A673 (cell line): ENCODE data around the gene NPLOC4. TPM values are rescaled to one million over a fixed set of nuclear protein-coding genes. Genes with fewer than 3 reads are reported as not detected.
A peak's percentile ranks its signal among the peaks of the same experiment; 100 is the strongest.

Experiments used
- BruUV-seq: library from RNA; stranded (reverse); fragments of 400-500 nt; replicated peaks from 2 replicates; lab custom pipeline; 2021; lab: Mats Ljungman, UMichigan
- CTCF ChIA-PET: fragments of 300-600 bp; sonication (Branson Sonifier 250); formaldehyde crosslinking; loops from one replicate; lab custom pipeline; 2022; ENCODE audit warnings: antibody characterized with exemption; lab: Charles Lee
- POLR2A ChIA-PET: fragments of 300-600 bp; sonication (Branson Sonifier 250); formaldehyde crosslinking; loops from one replicate; lab custom pipeline; 2022; ENCODE audit warnings: antibody characterized with exemption; ENCODE audit not compliant: low non-redundant PET; lab: Charles Lee
- DNase-seq: peaks from one replicate; pipeline ENCODE4 v3.0.0-alpha.2; 2015; ENCODE audit warnings: low spot score
- H3K27ac ChIP-seq: fragments of 200-600 bp; sonication (generic); 2 replicates; pipeline ENCODE4 v1.5.1; 2016; ENCODE audit warnings: mixed run types, low read depth, mild to moderate bottlenecking, mixed read lengths, antibody characterized with exemption, low read length; ENCODE audit not compliant: poor library complexity, severe bottlenecking
- H3K27me3 ChIP-seq: fragments of 200-600 bp; sonication (generic); replicated peaks from 2 replicates; pipeline ENCODE4 v1.6.1; 2017; ENCODE audit warnings: mixed run types, low read depth, mild to moderate bottlenecking, mixed read lengths, antibody characterized with exemption, low read length; ENCODE audit not compliant: insufficient read depth, poor library complexity
- H3K36me3 ChIP-seq: fragments of 200-600 bp; sonication (generic); 2 replicates; pipeline ENCODE4 v1.6.1; 2016; ENCODE audit warnings: mixed run types, mild to moderate bottlenecking, mixed read lengths, antibody characterized with exemption, low read length; ENCODE audit not compliant: insufficient read depth, poor library complexity, severe bottlenecking
- H3K4me1 ChIP-seq: fragments of 200-600 bp; sonication (generic); 2 replicates; pipeline ENCODE4 v1.6.1; 2017; ENCODE audit warnings: mixed run types, mild to moderate bottlenecking, mixed read lengths, antibody characterized with exemption, low read length; ENCODE audit not compliant: insufficient read depth, poor library complexity, severe bottlenecking
- H3K4me3 ChIP-seq: fragments of 200-600 bp; sonication (generic); 2 replicates; pipeline ENCODE4 v1.5.1; 2016; ENCODE audit warnings: low read depth, mixed run types, mild to moderate bottlenecking, mixed read lengths, low read length; ENCODE audit not compliant: poor library complexity, severe bottlenecking
- H3K9me3 ChIP-seq: fragments of 200-600 bp; sonication (generic); 2 replicates; pipeline ENCODE4 v1.6.1; 2016; ENCODE audit warnings: mixed run types, low read depth, mild to moderate bottlenecking, mixed read lengths, antibody characterized with exemption, low read length; ENCODE audit not compliant: poor library complexity, severe bottlenecking
- CTCF ChIP-seq: fragments of 300-800, 200-600 bp; sonication (generic); conservative IDR thresholded peaks from 2 replicates; pipeline ENCODE4 v1.5.1; 2017; ENCODE audit warnings: low read depth, mild to moderate bottlenecking, antibody characterized with exemption, low read length, moderate library complexity, mixed read lengths
- EZH2 ChIP-seq: fragments of 200-600 bp; sonication (generic); IDR thresholded peaks from 2 replicates; pipeline ENCODE4 v1.6.1; 2017; ENCODE audit warnings: borderline replicate concordance, low read depth, mild to moderate bottlenecking, mixed read lengths, antibody characterized with exemption, low read length; ENCODE audit not compliant: poor library complexity, severe bottlenecking
- intact Hi-C: fragments of 100-400 bp; cut with micrococcal nuclease; formaldehyde crosslinking; loops from one replicate; pipeline ENCODE4 v1.10.0; 2022; ENCODE audit not compliant: unreplicated experiment
- total RNA-seq: library from RNA; stranded (reverse); gene quantifications from 2 replicates; pipeline ENCODE4 v1.2.3, GENCODE V29; 2021

Gene NPLOC4
- total RNA-seq, 1 experiment from 2014 or later: 195 TPM

- TF ChIP-seq EZH2 (no peak), CTCF (no peak)
- peak overlapping the region; percentile 37 for H3K27ac ChIP-seq
- H3K36me3 ChIP-seq: peaks cover 59% of the 10 kb centered on the region
- no TSS peak for BruUV-seq
- no peak for DNase-seq
- no peak overlapping the region for H3K4me3 ChIP-seq
- H3K4me1 ChIP-seq: peaks cover 14% of the 10 kb centered on the region
- intact Hi-C loops: no loop called here
- ChIA-PET POLR2A (no interaction called here), CTCF (no interaction called here)
- no peaks in the 10 kb centered on the region for H3K27me3 ChIP-seq
- no peaks in the 10 kb centered on the region for H3K9me3 ChIP-seq
These were observed 57.6 kb downstream of the NPLOC4 start for GRCh38 chr17:81579298-81579697.

GRCh38 chr17:81578561-81579225 lies 58.2 kb downstream of the NPLOC4 start:
- peaks cover 59% of the 10 kb centered on the region for H3K36me3 ChIP-seq
- H3K4me3 ChIP-seq: no peak overlapping the region
- CTCF ChIA-PET: no interaction called here
- peaks cover 20% of the 10 kb centered on the region for H3K4me1 ChIP-seq
- BruUV-seq: no TSS peak
- POLR2A ChIA-PET: no interaction called here
- TF ChIP-seq CTCF: no peak
- TF ChIP-seq EZH2: no peak
- no peak overlapping the region for H3K27ac ChIP-seq
- intact Hi-C loops: no loop called here
- DNase-seq: no peak
- H3K27me3 ChIP-seq: no peaks in the 10 kb centered on the region
- no peaks in the 10 kb centered on the region for H3K9me3 ChIP-seq

- BruUV-seq: no TSS peak
- ChIA-PET POLR2A (no interaction called here), CTCF (no interaction called here)
- Histone ChIP-seq H3K36me3 (peaks cover 58% of the 10 kb centered on the region), H3K27me3 (no peaks in the 10 kb centered on the region), H3K4me3 (no peak overlapping the region), H3K9me3 (no peaks in the 10 kb centered on the region), H3K4me1 (peaks cover 21% of the 10 kb centered on the region), H3K27ac (peak overlapping the region; percentile 52)
- intact Hi-C loops: no loop called here
- DNase-seq: no peak
- TF ChIP-seq EZH2: no peak
- no peak for TF ChIP-seq CTCF
These were observed 58.9 kb downstream of the NPLOC4 start for GRCh38 chr17:81578038-81578441.
